Measurements from ENCODE around the gene DTX3. TPM values are rescaled to one million over a fixed set of nuclear protein-coding genes. Genes with fewer than 3 reads are reported as not detected.
"Not testable (repeated sequence)": the region's sequence is repeated elsewhere in the genome, so short reads cannot be mapped to it uniquely, and the experiment has no call there.

DTX3 gene
- total RNA-seq, 1 experiment from 2014 or later, result 11.9 TPM

DNA sequence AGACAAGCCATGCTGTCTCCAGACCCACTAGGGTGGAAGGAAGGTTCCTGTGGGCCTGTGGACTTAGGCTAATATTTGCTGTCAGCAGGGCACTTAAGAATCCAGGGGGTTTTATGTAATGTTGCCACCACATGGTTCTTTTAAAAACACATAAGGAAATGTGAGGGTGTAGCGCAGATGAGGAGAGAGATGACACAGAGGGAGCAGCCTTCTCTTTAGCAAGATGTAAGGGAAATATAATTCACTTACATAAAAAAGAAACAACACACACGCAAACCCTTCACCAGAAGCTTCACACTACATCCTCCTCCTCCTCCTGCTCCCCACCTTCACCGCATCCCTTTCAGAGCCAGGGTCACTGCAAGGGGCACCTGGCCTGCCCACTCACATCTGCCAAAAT lies 18.5 kb upstream of the DTX3 start:
- Histone ChIP-seq H3K27ac (ENCODE audit: low read length) (no peak overlapping the region), H4K20me1 (ENCODE audit: low read length) (no peaks in the 10 kb centered on the region), H3K79me2 (ENCODE audit: low read length) (peaks cover under 1% of the 10 kb centered on the region), H3K9me2 (replicated peaks; ENCODE audit: low read length) (no peaks in the 10 kb centered on the region), H3K9me3 (ENCODE audit: low read length) (no peaks in the 10 kb centered on the region), H3K4me1 (ENCODE audit: insufficient read depth, low read length) (peaks cover 5% of the 10 kb centered on the region), H3K27me3 (ENCODE audit: low read length) (no peaks in the 10 kb centered on the region), H3K4me2 (ENCODE audit: low read length) (no peak overlapping the region), H3K4me3 (ENCODE audit: low read length) (no peak overlapping the region), H3K36me3 (ENCODE audit: low read depth, low read length) (no peaks in the 10 kb centered on the region), H2AFZ (ENCODE audit: low read length) (no peak overlapping the region), H3K9ac (ENCODE audit: low read length) (no peak overlapping the region), H3F3A (ENCODE audit: low read length, unreplicated experiment) (no peaks in the 10 kb centered on the region)
- intact Hi-C loops (cut with micrococcal nuclease), result no loop called here
- DNase-seq (no peak), ATAC-seq (no peak)
- ChIA-PET CTCF (no interaction called here), POLR2A (ENCODE audit: unreplicated experiment) (no interaction called here)
- TF ChIP-seq EZH2 (IDR thresholded peaks at IDR 0.05; ENCODE audit: low read length, unreplicated experiment) (no peak), CTCF (conservative IDR thresholded peaks at IDR 0.05; ENCODE audit: low read depth, low read length) (no peak), EZH2phosphoT487 (IDR thresholded peaks at IDR 0.05; ENCODE audit: borderline replicate concordance, low read length) (no peak)
- no TSS peak for BruUV-seq (replicated peaks)

- no TSS peak for BruUV-seq (replicated peaks)
These were observed 17.7 kb upstream of the DTX3 start for GRCh38 chr12:57586832-57587429.

DNA sequence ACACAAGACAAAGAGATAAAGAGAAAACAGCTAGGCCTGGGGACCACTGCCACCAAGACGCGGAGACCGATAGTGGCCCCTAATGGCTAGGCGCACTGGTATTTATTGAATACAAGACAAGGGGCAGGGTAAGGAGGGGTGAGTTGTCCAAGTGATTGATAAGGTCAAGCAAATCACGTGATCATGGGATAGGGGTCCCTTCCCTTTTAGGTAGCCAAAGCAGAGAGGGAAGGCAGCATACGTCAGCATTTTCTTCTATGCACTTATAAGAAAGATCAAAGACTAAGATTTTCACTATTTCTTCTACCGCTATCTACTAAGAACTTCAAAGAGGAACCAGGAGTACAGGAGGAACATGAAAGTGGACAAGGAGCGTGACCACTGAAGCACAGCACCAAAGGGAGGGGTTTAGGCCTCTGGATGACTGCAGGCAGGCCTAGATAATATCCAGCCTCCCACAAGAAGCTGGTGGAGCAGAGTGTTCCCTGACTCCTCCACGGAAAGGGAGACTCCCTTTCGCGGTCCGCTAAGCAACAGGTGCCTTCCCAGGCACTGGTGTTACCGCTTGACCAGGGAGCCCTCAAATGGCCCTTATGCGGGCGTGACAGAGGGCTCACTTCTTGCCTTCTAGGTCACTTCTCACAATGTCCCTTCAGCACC lies 15.5 kb upstream of the DTX3 start:
- H3K27me3 ChIP-seq (ENCODE audit: low read length); intact Hi-C loops (cut with micrococcal nuclease); H3K4me2 ChIP-seq (ENCODE audit: low read length); H3K9me3 ChIP-seq (ENCODE audit: low read length); ATAC-seq; H2AFZ ChIP-seq (ENCODE audit: low read length); H3F3A ChIP-seq (ENCODE audit: low read length, unreplicated experiment); POLR2A ChIA-PET (ENCODE audit: unreplicated experiment); BruUV-seq (replicated peaks); H3K4me3 ChIP-seq (ENCODE audit: low read length); H3K9ac ChIP-seq (ENCODE audit: low read length); H3K9me2 ChIP-seq (replicated peaks; ENCODE audit: low read length); H3K27ac ChIP-seq (ENCODE audit: low read length); CTCF ChIA-PET; H3K36me3 ChIP-seq (ENCODE audit: low read depth, low read length); DNase-seq: not testable (repeated sequence)
- Histone ChIP-seq H4K20me1 (ENCODE audit: low read length) (peaks cover 10% of the 10 kb centered on the region; the same call in 1 of the 2 replicates), H3K4me1 (ENCODE audit: insufficient read depth, low read length) (peaks cover 21% of the 10 kb centered on the region), H3K79me2 (ENCODE audit: low read length) (peaks cover 30% of the 10 kb centered on the region)

More at GRCh38 chr12:57586832-57587429, 17.7 kb upstream of the DTX3 start:
- ATAC-seq, result no peak
- Histone ChIP-seq H3K36me3 (ENCODE audit: low read depth, low read length) (no peaks in the 10 kb centered on the region), H4K20me1 (ENCODE audit: low read length) (no peaks in the 10 kb centered on the region), H3K4me3 (ENCODE audit: low read length) (no peak overlapping the region), H3K4me2 (ENCODE audit: low read length) (no peak overlapping the region), H3K27me3 (ENCODE audit: low read length) (no peaks in the 10 kb centered on the region), H3K4me1 (ENCODE audit: insufficient read depth, low read length) (peaks cover 6% of the 10 kb centered on the region), H3K79me2 (ENCODE audit: low read length) (peaks cover 8% of the 10 kb centered on the region), H3K9me2 (replicated peaks; ENCODE audit: low read length) (no peaks in the 10 kb centered on the region), H3K9ac (ENCODE audit: low read length) (no peak overlapping the region), H3F3A (ENCODE audit: low read length, unreplicated experiment) (no peaks in the 10 kb centered on the region), H3K9me3 (ENCODE audit: low read length) (no peaks in the 10 kb centered on the region), H2AFZ (ENCODE audit: low read length) (no peak overlapping the region), H3K27ac (ENCODE audit: low read length) (no peak overlapping the region)
- POLR2A ChIA-PET (ENCODE audit: unreplicated experiment), result no interaction called here
- intact Hi-C loops (cut with micrococcal nuclease), result no loop called here
- no peak for DNase-seq
- CTCF ChIA-PET, result no interaction called here
- no peak for TF ChIP-seq EZH2 (IDR thresholded peaks at IDR 0.05; ENCODE audit: low read length, unreplicated experiment)
- no peak for TF ChIP-seq CTCF (conservative IDR thresholded peaks at IDR 0.05; ENCODE audit: low read depth, low read length)
- no peak for TF ChIP-seq EZH2phosphoT487 (IDR thresholded peaks at IDR 0.05; ENCODE audit: borderline replicate concordance, low read length)
